ENCODE measurements around the gene SLC12A4.
"Not testable (repeated sequence)": the region's sequence is repeated elsewhere in the genome, so short reads cannot be mapped to it uniquely, and the experiment has no call there.

SLC12A4 gene

GRCh38 chr16:67926181-67926750 lies 42.2 kb downstream of the SLC12A4 start:
- DNase-seq (ENCODE audit: low read depth), result no peak

GRCh38 chr16:67924140-67924906 lies 44.1 kb downstream of the SLC12A4 start:
- no peak for DNase-seq (ENCODE audit: low read depth)

GRCh38 chr16:67923414-67924116 lies 44.9 kb downstream of the SLC12A4 start:
- DNase-seq (ENCODE audit: low read depth), result no peak

- no peak for DNase-seq (ENCODE audit: low read depth)
These were observed 45.7 kb downstream of the SLC12A4 start for GRCh38 chr16:67922740-67923139.

GRCh38 chr16:67922221-67922620 lies 46.2 kb downstream of the SLC12A4 start:
- DNase-seq (ENCODE audit: low read depth), result no peak

- DNase-seq (ENCODE audit: low read depth), result no peak
These were observed 48.7 kb downstream of the SLC12A4 start for GRCh38 chr16:67919622-67920221.

- peak; percentile 68 for DNase-seq (ENCODE audit: low read depth)
These were observed 50.6 kb downstream of the SLC12A4 start for GRCh38 chr16:67917852-67918236.

GRCh38 chr16:67917140-67917851 lies 51.1 kb downstream of the SLC12A4 start:
- no peak for DNase-seq (ENCODE audit: low read depth)

GRCh38 chr16:67915831-67916723 lies 52.4 kb downstream of the SLC12A4 start:
- DNase-seq (ENCODE audit: low read depth), result no peak

GRCh38 chr16:67915496-67915769 lies 53.0 kb downstream of the SLC12A4 start:
- DNase-seq (ENCODE audit: low read depth), result not testable (repeated sequence)

- no peak for DNase-seq (ENCODE audit: low read depth)
These were observed 53.5 kb downstream of the SLC12A4 start for GRCh38 chr16:67914758-67915495.

GRCh38 chr16:67910158-67910557 lies 58.3 kb downstream of the SLC12A4 start:
- DNase-seq (ENCODE audit: low read depth), result peak; percentile 59

- DNase-seq (ENCODE audit: low read depth), result no peak
These were observed 59.2 kb downstream of the SLC12A4 start for GRCh38 chr16:67909056-67909742.

GRCh38 chr16:67907397-67908180 lies 60.8 kb downstream of the SLC12A4 start:
- no peak for DNase-seq (ENCODE audit: low read depth)

- DNase-seq (ENCODE audit: low read depth), result no peak
These were observed 65.6 kb downstream of the SLC12A4 start for GRCh38 chr16:67902831-67903230.

- DNase-seq (ENCODE audit: low read depth), result no peak
These were observed 66.7 kb downstream of the SLC12A4 start for GRCh38 chr16:67901734-67902133.

- no peak for DNase-seq (ENCODE audit: low read depth)
These were observed 71.2 kb downstream of the SLC12A4 start for GRCh38 chr16:67897231-67897630.

GRCh38 chr16:67893743-67894399 lies 74.6 kb downstream of the SLC12A4 start:
- DNase-seq (ENCODE audit: low read depth), result no peak

Measured in GM04504 (cell line).